Hematopoietic multipotent progenitor cell treated with erythropoietin and hydrocortisone succinate and interleukin-3 and kit ligand, for 4 days (in vitro differentiated cells): Measurements from ENCODE around the gene SPATS2.

Source experiments
- DNase-seq: peaks from one replicate; pipeline ENCODE4 v3.0.0-alpha.2; 2015

Gene SPATS2

GRCh38 chr12:49336645-49337584 is 30.3 kb upstream of the SPATS2 start, which contains the start of gene C1QL4:
C1QL4 (minus strand) TSS chr12:49337188; CDS start chr12:49336477, 711 bp downstream.
- DNase-seq, result peak; percentile 89

DNA sequence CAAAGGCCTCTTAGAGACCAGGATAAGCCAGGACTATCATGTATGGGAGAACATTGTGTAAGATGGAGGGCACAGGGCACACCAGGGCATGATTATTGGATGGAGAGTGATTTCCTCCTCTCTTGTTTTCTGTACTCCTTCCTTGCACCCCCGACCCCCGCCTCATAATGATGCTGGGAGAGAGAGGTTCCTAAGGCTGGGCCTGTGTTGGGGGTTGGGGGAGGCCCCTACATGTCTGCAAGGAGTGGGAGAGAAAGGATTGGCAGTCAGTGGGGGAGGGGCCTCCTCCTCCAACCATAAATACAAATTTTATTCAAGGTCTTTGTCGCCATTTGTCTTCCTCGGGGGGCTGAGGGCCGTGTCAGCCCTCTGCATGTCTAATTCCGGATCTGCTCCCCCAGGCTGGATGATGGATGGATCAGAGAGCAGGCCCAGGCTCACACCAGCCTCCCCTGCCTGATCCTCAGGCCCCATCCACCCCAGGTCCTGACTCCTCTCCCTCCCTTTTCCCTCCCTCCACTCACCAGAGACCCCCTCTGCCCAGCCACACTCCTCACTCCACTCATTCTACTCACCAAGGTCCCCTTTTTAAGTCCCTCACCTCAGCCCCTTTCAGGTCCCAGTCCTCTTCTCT is 28.3 kb upstream of the SPATS2 start:
- no peak for DNase-seq

DNA sequence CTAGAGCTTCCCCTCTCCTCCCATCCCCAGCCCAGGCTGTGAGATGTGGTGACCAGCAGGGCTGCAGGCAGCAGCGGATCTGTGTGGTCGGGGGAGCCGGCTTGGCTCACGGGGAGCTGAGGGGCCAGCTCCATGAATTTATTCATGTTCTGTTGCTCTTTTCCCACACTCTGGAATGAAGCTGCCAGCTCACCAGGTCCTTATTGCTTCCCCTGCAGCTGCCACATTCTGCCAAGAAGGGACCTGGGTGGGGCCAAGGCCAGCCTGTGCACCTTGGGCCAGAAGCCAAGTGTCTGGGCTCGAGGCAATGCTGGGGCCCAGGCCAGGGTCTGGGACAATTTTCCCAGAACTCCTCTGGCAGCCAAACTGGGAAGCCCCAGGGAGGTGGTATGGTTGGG is 27.8 kb upstream of the SPATS2 start:
- DNase-seq, result no peak

- no peak for DNase-seq
Measured at GRCh38 chr12:49340095-49340870, 27.0 kb upstream of the SPATS2 start.

GRCh38 chr12:49340971-49341776 is 26.1 kb upstream of the SPATS2 start:
- DNase-seq, result no peak

DNA sequence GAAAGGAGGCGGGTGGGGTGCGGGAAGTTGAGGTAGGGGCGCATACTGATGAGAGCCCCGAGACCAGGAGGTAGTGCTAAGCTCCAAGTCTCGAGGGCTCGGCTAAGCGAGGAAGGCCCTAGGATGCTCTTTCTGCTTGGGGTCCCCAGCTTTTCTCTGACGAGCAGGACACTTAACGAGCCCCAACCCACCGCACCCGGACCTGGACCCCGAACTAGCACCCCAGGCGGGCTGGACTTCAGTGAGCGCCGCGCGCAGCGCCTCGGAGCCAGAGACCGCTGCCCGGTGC is 25.5 kb upstream of the SPATS2 start:
- DNase-seq, result no peak

- peak; percentile 93 for DNase-seq
Measured at GRCh38 chr12:49342066-49342913, 25.0 kb upstream of the SPATS2 start.

- DNase-seq, result no peak
Measured at GRCh38 chr12:49342914-49343731, 24.1 kb upstream of the SPATS2 start.

DNA sequence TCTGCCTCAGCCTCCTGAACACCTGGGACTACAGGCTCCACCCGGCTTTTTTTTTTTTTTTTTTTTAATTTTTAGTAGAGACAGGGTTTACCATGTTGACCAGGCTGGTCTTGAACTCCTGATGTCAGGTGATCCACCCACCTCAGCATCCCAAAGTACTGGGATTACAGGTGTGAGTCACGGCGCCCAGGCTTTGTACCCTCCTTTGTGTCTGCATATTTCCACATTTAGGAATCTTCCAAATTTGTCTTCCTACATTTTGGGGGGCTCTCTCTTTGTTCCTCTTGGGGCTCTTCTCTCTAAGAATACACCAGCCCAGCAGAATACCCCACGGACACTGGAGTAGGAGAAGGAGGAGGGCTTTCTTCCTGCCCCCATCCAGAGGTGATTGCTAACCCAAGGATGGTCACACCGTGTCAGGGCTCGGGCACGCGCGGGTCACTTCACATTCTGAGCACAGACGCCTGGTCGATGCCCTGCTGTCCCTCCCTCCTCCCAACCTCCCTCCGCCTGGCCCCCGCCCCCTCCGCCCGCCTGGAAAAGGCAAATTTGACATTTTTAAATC is 22.7 kb upstream of the SPATS2 start:
- no peak for DNase-seq

DNA sequence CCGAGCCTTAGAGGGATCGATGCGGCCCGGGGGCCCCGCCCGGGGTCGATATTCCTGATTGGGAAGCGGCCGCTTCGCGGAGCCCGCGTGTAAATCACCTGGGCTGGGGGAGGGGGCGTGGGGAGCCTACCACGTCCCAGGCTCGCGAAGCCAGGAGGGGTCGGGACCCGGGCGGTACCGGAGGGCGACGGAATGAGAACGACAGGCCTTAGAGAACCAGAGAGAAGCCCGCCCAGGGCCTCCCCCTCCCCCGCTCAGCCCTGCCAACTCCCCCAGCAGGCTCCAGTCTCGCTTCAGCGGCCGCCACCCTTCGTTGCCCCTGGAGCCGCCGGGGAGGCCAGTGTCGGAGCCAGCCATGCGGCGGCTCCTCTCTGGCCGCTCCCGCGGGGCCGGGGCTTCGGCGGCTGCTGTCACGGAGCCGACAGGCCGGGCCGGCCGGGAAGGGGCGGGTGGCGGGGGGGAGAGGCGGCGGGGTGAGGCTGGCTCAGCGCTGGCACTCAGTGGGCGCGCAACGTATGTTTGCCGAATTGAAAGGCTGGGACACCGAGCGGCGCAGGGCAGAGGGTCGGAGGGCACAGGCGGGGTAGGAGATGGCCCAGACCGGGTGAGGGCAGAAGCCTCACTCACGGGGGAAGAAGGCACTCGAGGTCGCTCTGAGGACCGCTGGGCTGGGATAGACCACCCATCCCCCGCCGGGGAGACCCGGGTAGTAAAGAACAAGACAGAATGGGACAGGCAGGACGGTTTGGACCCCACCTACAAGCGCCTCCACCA is 22.0 kb upstream of the SPATS2 start:
- DNase-seq, result peak; percentile 56

DNA sequence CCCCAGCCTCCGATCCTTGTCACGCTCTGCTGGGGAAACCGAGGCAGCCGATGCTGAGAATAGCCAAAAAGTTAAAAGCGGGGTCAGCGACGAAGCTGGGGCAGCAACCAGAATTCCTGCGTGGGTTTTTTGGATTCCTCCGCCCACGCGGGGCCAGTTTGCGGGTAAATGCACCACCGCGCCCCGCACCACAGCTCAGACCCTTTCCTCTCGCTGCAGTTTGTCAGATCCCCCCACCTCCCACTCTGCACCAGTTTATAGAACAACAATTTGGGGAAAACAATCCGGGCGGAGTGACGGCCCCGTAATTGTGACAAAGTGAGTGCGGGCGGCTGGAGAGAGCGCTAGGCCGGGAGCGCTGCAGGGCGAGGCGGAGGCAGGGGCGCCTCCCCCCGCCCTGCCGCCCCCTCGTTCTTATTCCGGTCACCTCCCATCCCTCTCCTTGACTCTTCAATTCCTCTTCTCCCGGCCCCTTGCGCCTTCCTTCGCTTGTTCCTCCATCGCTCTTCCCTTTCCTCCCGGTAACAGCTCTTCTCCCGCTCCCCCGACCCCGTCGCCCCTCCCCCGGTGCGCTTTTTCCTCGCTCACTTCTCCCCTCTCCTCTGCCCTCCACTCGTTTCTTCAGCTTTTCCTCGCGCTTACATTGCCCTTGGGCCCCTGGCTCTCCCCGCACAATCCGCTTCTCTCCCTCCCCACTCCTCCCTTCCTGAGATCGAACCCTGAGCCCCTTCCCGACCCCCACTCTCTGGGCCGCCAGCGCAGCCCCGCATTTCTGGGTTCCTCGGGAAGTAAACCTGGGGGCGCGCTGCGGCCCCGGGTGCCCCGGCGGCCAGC is 21.2 kb upstream of the SPATS2 start:
- no peak for DNase-seq

GRCh38 chr12:49346659-49347310 is 20.5 kb upstream of the SPATS2 start, which contains the start of gene DNAJC22:
DNAJC22 (plus strand) TSS chr12:49346888; CDS start chr12:49348873, 1,985 bp downstream.
- DNase-seq, result no peak

- DNase-seq, result peak; percentile 78
Measured at GRCh38 chr12:49347311-49348193, 19.7 kb upstream of the SPATS2 start.

DNA sequence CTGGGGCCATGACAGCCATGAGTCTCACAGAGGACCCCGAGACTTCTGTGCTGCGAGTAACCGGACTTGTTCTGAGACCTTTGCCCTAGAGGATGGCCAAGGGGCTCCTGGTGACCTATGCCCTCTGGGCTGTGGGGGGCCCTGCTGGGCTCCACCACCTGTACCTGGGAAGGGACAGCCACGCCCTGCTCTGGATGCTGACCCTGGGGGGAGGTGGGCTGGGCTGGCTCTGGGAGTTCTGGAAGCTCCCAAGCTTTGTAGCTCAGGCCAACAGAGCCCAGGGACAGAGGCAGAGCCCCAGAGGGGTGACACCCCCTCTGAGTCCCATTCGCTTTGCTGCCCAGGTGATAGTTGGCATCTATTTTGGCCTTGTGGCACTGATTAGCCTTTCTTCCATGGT is 18.5 kb upstream of the SPATS2 start:
- no peak for DNase-seq

DNA sequence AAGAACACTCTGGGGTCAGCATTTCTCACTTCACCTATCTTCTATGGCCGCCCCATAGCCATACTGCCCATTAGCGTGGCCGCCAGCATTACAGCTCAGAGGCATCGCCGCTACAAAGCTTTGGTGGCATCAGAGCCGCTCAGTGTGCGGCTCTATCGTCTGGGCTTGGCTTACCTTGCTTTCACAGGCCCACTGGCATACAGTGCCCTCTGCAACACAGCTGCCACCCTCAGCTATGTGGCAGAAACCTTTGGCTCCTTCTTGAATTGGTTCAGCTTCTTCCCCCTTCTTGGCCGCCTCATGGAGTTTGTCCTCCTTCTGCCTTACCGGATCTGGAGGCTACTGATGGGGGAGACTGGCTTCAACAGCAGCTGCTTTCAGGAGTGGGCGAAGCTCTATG is 18.0 kb upstream of the SPATS2 start:
- DNase-seq, result no peak

- DNase-seq, result no peak
Measured at GRCh38 chr12:49352351-49352750, 14.9 kb upstream of the SPATS2 start.

- no peak for DNase-seq
Measured at GRCh38 chr12:49355913-49356312, 11.3 kb upstream of the SPATS2 start.
